Measurements from ENCODE around the gene NUPR2.
"Not testable (repeated sequence)": the region's sequence is repeated elsewhere in the genome, so short reads cannot be mapped to it uniquely, and the experiment has no call there.

The NUPR2 gene

GRCh38 chr7:56087445-56087844 is 28.8 kb downstream of the NUPR2 start:
- Histone ChIP-seq H3F3A (ENCODE audit: insufficient read depth) (no peaks in the 10 kb centered on the region), H3K27ac (ENCODE audit: low read depth, low read length) (no peak overlapping the region), H3K9me3 (ENCODE audit: insufficient read depth, low read length) (no peaks in the 10 kb centered on the region), H4K20me1 (ENCODE audit: low read depth, low read length) (no peaks in the 10 kb centered on the region), H3K9ac (ENCODE audit: low read length) (no peak overlapping the region), H3K27me3 (ENCODE audit: low read length) (no peaks in the 10 kb centered on the region), H3K9me2 (replicated peaks; ENCODE audit: insufficient read depth, low read length) (no peaks in the 10 kb centered on the region), H2AFZ (ENCODE audit: low read depth, low read length, severe bottlenecking) (no peak overlapping the region), H3K36me3 (ENCODE audit: low read length) (no peaks in the 10 kb centered on the region), H3K79me2 (ENCODE audit: insufficient read depth, low read length) (no peaks in the 10 kb centered on the region), H3K4me2 (ENCODE audit: low read depth, low read length, poor library complexity, severe bottlenecking) (no peak overlapping the region), H3K4me3 (ENCODE audit: insufficient read depth, low read length, poor library complexity, severe bottlenecking) (no peak overlapping the region)
- TF ChIP-seq EZH2phosphoT487 (conservative IDR thresholded peaks at IDR 0.05; ENCODE audit: low read length): no peak

GRCh38 chr7:56086761-56087160 is 29.5 kb downstream of the NUPR2 start:
- no peaks in the 10 kb centered on the region for H3K79me2 ChIP-seq (ENCODE audit: insufficient read depth, low read length)
- TF ChIP-seq CTCF (IDR thresholded peaks at IDR 0.05; ENCODE audit: insufficient read depth, low read length, poor library complexity, severe bottlenecking) (no peak), EZH2phosphoT487 (conservative IDR thresholded peaks at IDR 0.05; ENCODE audit: low read length) (no peak)
- H3K27ac ChIP-seq (ENCODE audit: low read depth, low read length): no peak overlapping the region
- no peaks in the 10 kb centered on the region for H3K9me3 ChIP-seq (ENCODE audit: insufficient read depth, low read length)
- no peaks in the 10 kb centered on the region for H3K9me2 ChIP-seq (replicated peaks; ENCODE audit: insufficient read depth, low read length)
- no peaks in the 10 kb centered on the region for H3K36me3 ChIP-seq (ENCODE audit: low read length)
- no peak overlapping the region for H3K4me3 ChIP-seq (ENCODE audit: insufficient read depth, low read length, poor library complexity, severe bottlenecking)
- H3K27me3 ChIP-seq (ENCODE audit: low read length): no peaks in the 10 kb centered on the region
- no peaks in the 10 kb centered on the region for H3F3A ChIP-seq (ENCODE audit: insufficient read depth)
- H3K9ac ChIP-seq (ENCODE audit: low read length): no peak overlapping the region
- H4K20me1 ChIP-seq (ENCODE audit: low read depth, low read length): no peaks in the 10 kb centered on the region
- no peak overlapping the region for H2AFZ ChIP-seq (ENCODE audit: low read depth, low read length, severe bottlenecking)
- no peak overlapping the region for H3K4me2 ChIP-seq (ENCODE audit: low read depth, low read length, poor library complexity, severe bottlenecking)

GRCh38 chr7:56083150-56083785 is 32.9 kb downstream of the NUPR2 start:
- H2AFZ ChIP-seq (ENCODE audit: low read depth, low read length, severe bottlenecking): no peak overlapping the region
- no peaks in the 10 kb centered on the region for H3K79me2 ChIP-seq (ENCODE audit: insufficient read depth, low read length)
- TF ChIP-seq CTCF (IDR thresholded peaks at IDR 0.05; ENCODE audit: insufficient read depth, low read length, poor library complexity, severe bottlenecking) (no peak), EZH2phosphoT487 (conservative IDR thresholded peaks at IDR 0.05; ENCODE audit: low read length) (no peak)
- no peaks in the 10 kb centered on the region for H3K9me3 ChIP-seq (ENCODE audit: insufficient read depth, low read length)
- no peaks in the 10 kb centered on the region for H3K27me3 ChIP-seq (ENCODE audit: low read length)
- no peak overlapping the region for H3K27ac ChIP-seq (ENCODE audit: low read depth, low read length)
- H4K20me1 ChIP-seq (ENCODE audit: low read depth, low read length): no peaks in the 10 kb centered on the region
- peaks cover 3% of the 10 kb centered on the region for H3K36me3 ChIP-seq (ENCODE audit: low read length)
- no peak overlapping the region for H3K4me3 ChIP-seq (ENCODE audit: insufficient read depth, low read length, poor library complexity, severe bottlenecking)
- no peak overlapping the region for H3K4me2 ChIP-seq (ENCODE audit: low read depth, low read length, poor library complexity, severe bottlenecking)
- H3K9me2 ChIP-seq (replicated peaks; ENCODE audit: insufficient read depth, low read length): no peaks in the 10 kb centered on the region
- H3F3A ChIP-seq (ENCODE audit: insufficient read depth): no peaks in the 10 kb centered on the region
- no peak overlapping the region for H3K9ac ChIP-seq (ENCODE audit: low read length)

GRCh38 chr7:56081626-56082340 is 34.4 kb downstream of the NUPR2 start:
- H3F3A ChIP-seq (ENCODE audit: insufficient read depth): no peaks in the 10 kb centered on the region
- H4K20me1 ChIP-seq (ENCODE audit: low read depth, low read length): no peaks in the 10 kb centered on the region
- no peaks in the 10 kb centered on the region for H3K27me3 ChIP-seq (ENCODE audit: low read length)
- H3K9ac ChIP-seq (ENCODE audit: low read length): no peak overlapping the region
- H3K9me3 ChIP-seq (ENCODE audit: insufficient read depth, low read length): no peaks in the 10 kb centered on the region
- no peaks in the 10 kb centered on the region for H3K79me2 ChIP-seq (ENCODE audit: insufficient read depth, low read length)
- no peak overlapping the region for H2AFZ ChIP-seq (ENCODE audit: low read depth, low read length, severe bottlenecking)
- no peak overlapping the region for H3K27ac ChIP-seq (ENCODE audit: low read depth, low read length)
- no peak overlapping the region for H3K4me3 ChIP-seq (ENCODE audit: insufficient read depth, low read length, poor library complexity, severe bottlenecking)
- no peak for TF ChIP-seq CTCF (IDR thresholded peaks at IDR 0.05; ENCODE audit: insufficient read depth, low read length, poor library complexity, severe bottlenecking)
- TF ChIP-seq EZH2phosphoT487 (conservative IDR thresholded peaks at IDR 0.05; ENCODE audit: low read length): no peak
- H3K4me2 ChIP-seq (ENCODE audit: low read depth, low read length, poor library complexity, severe bottlenecking): no peak overlapping the region
- peaks cover 6% of the 10 kb centered on the region for H3K36me3 ChIP-seq (ENCODE audit: low read length)
- H3K9me2 ChIP-seq (replicated peaks; ENCODE audit: insufficient read depth, low read length): no peaks in the 10 kb centered on the region

GRCh38 chr7:56080726-56081435 is 35.3 kb downstream of the NUPR2 start:
- not testable (repeated sequence) for H3K9me2 ChIP-seq (replicated peaks; ENCODE audit: insufficient read depth, low read length); H4K20me1 ChIP-seq (ENCODE audit: low read depth, low read length); H2AFZ ChIP-seq (ENCODE audit: low read depth, low read length, severe bottlenecking); H3K36me3 ChIP-seq (ENCODE audit: low read length); H3K4me3 ChIP-seq (ENCODE audit: insufficient read depth, low read length, poor library complexity, severe bottlenecking); H3K27ac ChIP-seq (ENCODE audit: low read depth, low read length); H3F3A ChIP-seq (ENCODE audit: insufficient read depth); H3K4me2 ChIP-seq (ENCODE audit: low read depth, low read length, poor library complexity, severe bottlenecking); H3K9me3 ChIP-seq (ENCODE audit: insufficient read depth, low read length); H3K79me2 ChIP-seq (ENCODE audit: insufficient read depth, low read length); H3K27me3 ChIP-seq (ENCODE audit: low read length); H3K9ac ChIP-seq (ENCODE audit: low read length)

Measured in SU-DHL-6 (cell line).